Endometrial microvascular endothelial cells (primary cell): Measurements from ENCODE around the gene OCA2. TPM values are rescaled to one million over a fixed set of nuclear protein-coding genes. Genes with fewer than 3 reads are reported as not detected.
"Not testable (repeated sequence)": the region's sequence is repeated elsewhere in the genome, so short reads cannot be mapped to it uniquely, and the experiment has no call there.

Experiments
- in situ Hi-C: cut with HindIII; loops from 2 replicates; pipeline ENCODE4 v1.10.0; 2017; ENCODE audit warnings: low sequenced_read_pairs, low pct_unique_long_range_greater_than_20kb; ENCODE audit errors: inconsistent ontology term
- total RNA-seq: library from RNA; depleted of rRNA; stranded (reverse); fragments of >200 nt; gene quantifications from one replicate; pipeline ENCODE4 v1.2.3, GENCODE V29; 2015; ENCODE audit errors: inconsistent ontology term

The OCA2 gene
- total RNA-seq, 1 donor from 2014 or later, result not detected

DNA sequence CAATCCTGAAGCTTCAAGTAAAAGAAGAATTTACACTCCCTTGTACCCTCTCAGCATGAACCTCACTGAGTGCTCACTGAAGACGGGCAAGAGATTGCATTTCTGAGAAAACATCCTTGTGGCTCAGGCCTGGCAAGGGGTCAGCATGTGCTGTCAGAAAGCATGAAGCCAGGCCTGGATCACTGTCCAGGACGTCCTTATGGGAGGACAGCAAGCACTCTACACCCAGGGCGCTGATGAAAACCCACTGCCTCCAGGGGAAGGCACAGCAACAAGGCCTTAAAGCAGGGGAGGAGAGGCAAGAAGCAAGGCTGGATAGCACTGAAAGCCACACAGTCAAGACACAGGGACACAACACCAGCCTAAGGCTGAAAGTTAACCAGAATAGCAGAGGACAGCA is 315.4 kb downstream of the OCA2 start:
- in situ Hi-C loops, result no loop called here

DNA sequence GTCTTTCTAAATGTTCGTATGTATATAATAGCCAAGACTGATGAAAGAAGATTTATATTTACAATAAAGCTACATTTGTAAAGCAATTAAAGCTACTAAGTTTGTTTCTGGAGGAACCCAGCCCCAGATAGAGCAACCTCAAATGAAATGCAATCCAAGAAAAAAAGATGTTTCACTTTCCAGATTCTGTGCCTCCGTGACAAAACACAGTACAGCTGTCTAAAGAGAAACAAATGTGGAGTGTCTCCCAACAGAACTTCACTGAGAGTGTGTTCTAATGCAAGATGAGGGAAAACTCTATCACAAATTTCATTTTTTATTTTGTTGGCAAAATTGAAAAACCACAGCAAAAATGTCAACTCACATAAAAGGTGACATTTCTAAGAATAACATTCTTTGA is 317.0 kb downstream of the OCA2 start:
- in situ Hi-C loops, result no loop called here

DNA sequence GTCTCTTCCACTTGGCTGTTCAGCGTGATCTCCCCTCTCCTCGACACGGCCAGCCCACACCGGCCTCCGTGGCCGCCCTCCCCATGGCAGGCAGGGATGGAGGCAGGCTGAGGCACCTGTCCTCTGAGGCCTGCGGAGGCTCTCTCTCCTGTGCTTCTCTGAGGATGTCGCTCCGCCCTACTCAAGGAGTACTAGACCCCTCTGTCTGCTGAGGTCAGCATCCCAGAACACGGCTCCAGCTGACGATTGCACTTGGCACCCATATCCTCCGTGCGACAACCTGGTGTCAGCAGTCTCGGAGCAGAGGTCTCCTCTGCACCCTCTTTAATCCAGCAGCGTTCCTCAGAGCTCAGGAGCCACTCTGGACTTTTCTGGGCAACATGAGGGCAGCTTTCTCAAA is 322.6 kb downstream of the OCA2 start:
- in situ Hi-C loops, result no loop called here

DNA sequence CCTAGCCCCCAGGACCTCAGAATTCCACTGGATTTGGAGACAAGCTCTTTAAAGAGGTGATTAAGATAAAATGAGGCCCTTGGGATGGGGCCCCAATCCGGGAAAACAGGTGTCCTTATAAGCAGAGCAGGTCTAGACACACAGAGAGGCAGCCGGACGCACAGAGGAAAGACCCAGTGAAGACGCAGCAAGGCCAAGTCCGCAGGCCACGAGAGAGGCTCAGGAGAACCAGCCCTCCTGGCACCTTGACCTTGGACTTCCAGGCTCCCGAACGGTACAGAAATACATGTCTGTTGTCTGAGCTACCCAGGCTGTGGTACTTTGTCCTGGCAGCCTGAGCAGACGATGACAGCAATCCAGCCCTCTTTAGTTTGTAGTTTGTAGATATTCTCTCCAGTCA is 324.5 kb downstream of the OCA2 start:
- in situ Hi-C loops, result no loop called here

DNA sequence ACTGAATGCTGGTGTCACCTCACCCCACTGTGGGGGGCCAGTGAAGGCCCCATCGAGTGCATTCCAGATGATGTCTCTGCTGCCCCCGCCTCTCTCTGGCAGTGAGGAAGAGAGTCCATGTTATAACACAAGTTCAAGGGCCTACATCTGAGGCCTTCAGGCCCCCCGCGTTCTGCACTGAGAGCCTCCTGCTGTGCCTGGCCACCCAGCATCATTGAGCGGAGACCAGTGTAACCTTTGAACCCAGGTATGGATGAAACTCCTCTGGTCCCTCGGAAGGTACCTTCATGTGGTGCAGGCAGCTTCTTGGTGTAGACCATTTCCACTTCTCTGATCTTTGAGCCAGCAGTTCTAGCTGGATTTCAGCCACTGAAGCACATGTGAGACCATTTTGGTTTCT is 324.9 kb downstream of the OCA2 start:
- in situ Hi-C loops, result no loop called here

DNA sequence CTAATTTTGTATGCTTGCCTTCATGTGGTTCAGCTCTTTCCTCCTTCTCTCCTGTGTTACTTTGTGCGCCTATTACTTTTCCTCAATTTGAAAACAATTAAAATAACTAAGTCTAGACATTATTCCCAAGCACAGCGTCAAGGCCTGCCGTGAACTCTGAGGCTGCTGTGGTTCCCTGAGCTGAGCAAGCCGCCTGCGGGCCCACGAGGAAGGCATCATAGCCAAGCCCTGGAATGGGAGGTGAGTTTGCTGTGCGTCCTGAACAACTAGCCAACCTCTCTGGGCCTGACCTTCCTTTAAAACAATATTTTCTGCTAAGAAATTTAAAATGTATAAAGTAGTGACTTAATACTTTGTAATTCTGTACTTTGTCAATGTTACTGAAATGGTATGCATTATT is 327.2 kb downstream of the OCA2 start:
- in situ Hi-C loops, result no loop called here

DNA sequence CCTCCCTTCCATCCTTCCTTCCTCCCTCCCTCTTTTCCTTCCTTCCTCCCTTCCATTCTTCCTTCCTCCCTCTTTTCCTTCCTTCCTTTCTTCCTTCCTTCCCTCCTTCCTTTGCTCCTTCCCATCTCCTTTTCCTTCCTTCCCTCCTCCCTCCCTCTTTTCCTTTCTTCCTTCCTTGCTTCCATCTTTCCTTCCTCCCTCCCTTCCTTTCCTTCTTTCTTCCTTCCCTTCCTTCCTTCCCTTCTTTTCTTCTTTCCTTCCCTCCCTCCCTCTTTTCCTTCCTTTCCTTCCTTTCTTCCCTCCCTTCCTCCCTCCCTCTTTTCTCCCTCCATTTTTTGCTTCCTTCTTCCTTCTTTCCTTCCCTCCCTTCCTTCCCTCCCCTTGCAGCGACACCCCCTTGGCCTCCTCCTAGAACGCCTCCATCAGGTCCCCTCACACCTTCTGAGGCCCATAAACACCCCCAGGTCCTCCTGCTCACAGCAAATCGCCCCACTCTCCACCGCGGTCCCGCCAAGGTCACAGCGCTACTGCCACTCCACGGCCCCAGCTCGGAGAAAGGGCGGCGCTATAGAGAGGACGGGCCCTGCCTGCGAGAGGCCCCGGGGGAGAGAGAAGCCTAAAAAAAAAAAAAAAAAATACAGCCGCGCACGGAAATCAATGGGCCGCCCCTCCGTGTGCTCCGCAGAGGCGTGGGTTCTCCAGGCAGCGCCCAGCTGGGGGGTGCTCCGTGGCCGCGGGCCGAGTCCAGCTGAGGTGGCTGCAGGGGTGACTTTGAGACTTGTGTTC is 328.2 kb downstream of the OCA2 start:
- in situ Hi-C loops, result no loop called here

DNA sequence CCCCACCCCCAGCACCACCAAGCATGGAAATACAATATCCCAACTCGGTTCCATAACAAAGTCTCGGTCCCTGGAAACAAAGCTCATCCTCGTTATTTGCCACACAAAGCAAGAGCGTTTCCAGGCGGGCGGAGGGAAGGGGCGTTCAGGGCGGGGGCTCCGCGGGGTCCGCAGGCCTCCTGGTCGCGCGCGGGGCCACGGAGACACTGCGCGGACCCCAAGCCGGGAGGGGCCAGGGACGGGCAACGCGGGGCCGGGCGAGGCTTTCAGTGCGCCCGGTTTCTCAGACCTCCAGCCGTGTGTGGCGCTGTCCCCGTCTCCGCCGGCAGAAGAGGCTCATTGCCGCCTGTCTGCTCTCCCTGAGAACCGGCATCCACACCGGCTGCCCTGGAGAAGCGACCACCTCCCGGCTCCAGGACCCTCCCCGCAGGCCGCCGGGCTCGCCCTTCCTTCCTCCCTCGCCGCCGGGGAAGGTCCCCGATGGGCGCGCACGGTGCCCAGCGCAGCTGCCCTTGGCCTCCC is 329.0 kb downstream of the OCA2 start:
- in situ Hi-C loops, result no loop called here

DNA sequence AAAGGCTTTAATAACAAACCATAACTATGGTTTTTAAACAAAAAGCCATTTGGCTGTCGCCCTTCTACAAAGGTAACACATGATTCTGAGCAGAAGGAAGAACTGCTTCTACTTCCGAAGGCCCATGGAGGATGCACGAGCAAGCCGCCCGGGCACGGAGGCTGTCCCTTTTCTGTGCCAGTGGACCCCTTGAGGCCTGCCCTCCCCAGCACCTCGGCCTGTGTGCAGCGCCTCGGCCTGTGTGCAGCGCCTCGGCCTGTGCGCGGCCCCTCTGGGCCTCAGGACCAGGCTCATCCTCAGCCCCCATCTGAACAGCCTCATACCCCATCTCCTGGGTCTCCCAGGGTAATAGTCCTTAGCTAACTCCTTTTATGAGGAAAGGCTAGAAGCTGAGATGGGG is 329.5 kb downstream of the OCA2 start:
- in situ Hi-C loops, result no loop called here

DNA sequence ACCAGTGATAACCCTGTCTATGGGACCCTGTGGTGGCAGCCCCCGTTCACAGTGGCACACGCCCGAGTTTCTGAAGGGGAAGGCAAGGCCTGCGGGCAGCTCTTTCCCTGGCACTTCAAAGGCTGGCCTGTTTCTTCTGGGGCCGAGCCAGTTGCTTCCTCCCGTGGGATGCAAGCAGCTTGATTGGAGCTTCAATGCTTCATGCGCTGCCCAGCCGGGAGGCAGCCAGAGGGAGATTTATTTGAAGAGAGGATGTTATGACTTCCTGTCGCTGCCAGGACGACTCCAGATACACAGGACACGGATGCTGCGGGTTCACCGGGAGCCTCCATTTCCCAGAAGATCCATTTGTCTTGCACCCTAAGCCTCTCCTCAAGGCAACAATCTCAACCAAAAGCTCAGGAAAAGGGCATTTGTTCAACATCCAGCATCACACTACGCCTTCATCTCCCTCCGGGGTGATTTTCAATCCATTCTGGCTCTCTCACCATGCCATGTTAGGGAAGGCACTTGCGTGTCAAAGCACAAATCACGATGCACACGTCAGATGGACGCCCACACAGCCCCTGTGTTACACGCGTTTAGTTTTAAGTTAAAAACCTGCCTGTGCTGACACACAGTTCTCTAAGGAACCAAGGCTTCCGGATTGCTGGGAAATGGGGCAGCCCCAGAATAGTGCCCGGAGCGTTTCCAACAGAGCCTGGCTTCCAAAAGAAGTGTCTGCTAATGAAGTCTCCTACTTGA is 330.2 kb downstream of the OCA2 start:
- in situ Hi-C loops, result no loop called here

DNA sequence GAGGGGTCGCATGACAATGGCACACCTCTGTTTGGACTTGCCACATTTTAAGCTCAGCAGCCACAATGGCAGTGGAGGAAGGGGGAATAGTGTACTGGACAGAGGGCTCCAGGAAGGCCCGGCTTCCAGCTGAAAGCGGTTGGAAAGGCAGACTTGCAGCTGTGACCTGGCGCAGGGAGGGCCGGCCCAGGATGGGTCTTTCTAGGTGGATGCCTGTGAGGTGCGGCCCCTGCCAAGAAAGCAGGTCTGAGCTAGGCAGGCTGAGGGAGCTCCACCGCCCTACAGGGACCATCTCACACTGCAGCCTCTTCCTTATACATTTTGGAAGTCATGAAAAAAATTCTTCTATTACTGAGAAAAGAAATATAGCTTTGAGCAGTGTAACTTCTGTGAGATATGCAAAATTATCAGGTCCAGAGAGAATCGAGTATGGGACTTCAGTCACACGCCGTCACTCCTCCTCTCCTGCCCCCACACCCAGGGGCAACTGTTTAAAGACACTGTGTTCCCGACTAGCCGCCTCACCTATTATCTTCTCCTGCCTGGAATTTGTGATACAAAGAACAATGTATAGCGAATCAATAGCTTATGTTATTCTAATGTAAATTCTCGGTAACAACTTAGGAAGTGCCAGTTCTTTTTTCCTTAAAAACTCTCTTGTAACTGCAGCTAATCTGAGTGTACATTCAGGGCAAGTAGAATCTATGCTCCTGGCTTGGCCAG is 331.0 kb downstream of the OCA2 start:
- in situ Hi-C loops, result no loop called here

DNA sequence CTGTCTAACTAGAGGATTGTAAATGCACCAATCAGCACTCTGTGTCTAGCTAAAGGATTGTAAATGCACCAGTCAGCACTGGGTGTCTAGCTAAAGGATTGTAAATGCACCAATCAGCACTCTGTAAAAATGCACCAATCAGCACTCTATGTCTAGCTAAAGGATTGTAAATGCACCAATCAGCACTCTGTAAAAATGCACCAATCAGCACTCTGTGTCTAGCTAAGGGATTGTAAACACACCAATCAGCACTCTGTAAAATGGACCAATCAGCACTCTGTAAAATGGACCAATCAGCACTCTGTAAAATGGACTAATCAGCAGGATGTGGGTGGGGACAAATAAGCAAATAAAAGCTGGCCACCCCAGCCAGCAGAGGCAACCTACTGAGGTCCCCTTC is 331.7 kb downstream of the OCA2 start:
- in situ Hi-C loops, result not testable (repeated sequence)

DNA sequence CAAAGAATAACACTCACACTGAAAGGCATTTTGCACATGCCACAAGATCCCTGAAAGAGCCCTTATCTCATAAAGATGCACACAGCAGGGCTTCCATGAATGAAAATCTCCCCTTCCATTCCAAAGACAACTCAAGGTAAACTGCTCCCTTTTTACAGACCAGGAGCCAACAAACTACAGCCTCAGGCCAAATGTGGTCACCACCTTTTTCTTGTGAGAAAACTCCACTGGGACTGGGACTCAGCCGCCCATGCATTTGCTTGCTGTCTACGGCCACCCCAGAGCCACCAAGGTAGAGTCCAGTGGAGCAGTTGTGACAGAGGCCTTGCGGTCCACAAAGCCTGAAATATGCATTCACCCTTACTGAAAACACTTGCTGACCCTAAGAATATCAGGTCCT is 334.8 kb downstream of the OCA2 start:
- in situ Hi-C loops, result no loop called here

DNA sequence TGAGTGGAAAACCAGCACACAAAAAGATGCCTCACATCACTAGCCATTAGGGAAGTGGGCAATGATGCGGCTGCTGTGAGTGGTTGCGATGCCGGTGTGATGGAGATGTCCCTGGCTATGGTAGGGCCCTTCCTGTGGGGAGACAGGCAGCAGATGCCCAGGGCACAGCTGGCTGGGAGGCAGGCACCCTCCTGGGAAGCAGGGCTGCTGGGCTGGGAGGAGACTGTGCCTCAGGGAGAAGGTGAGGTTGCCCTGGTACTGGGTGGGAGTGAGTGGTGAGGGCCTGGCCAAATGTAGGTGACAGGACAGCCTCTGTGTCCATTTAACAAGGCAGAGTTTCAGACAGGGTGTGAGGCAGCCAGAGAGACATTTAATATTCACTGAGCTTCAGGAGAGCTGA is 335.6 kb downstream of the OCA2 start:
- in situ Hi-C loops, result no loop called here

DNA sequence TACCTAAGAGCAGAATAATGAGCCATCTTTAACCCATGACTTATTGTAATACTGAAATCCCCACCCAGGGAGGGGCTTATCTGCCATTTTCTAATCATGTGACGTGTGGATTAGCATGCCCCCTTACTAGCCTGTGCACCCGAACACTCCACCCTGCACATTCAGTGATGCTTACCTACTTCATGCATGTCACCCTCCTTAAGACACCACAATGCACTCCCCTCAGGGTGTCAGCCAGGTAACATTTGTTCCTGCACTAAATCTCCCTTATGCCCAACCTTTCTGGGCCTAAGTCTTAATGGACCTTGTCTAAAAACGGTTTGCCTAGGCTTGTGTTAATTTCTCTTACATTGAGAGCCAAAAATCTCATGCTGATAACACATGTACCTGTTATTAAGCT is 336.6 kb downstream of the OCA2 start:
- in situ Hi-C loops, result no loop called here

DNA sequence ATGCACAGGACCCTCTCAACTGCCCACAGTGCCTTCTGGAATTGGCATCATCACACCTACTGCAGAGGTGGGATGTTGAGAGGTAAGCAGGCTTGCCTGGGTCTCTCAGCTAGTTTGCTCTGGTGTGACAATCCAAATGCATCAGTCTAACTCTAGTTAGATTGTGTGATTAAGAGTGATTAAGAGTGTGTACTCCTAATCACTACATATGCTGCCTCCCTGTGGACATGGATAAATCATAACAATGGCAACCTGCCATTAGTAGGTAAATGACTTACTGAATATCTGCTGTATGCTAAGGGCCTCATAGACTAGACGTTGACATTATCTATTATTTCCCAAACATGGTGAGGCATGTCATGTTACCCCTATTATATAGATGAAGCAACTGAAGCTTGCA is 342.1 kb downstream of the OCA2 start:
- in situ Hi-C loops, result no loop called here

DNA sequence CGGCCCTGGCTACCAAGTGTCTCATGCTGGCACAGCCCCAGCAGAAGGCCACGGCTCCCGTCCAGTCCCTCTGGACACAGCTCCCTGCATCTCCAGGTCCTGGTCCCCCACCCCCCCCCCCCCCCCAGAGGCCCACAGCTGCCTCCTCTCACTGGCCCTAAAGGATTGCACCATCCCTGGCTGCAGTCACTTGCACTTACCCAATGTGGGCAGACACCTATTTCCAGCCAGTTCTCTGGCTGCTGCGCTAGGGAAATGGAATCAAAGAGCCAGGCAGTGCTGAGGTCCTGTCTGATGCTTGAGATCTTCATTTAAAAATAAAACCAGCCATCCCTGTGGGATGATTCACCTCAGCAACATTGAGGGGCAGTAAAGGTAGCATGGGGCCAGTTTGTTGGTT is 346.4 kb downstream of the OCA2 start:
- in situ Hi-C loops, result no loop called here

DNA sequence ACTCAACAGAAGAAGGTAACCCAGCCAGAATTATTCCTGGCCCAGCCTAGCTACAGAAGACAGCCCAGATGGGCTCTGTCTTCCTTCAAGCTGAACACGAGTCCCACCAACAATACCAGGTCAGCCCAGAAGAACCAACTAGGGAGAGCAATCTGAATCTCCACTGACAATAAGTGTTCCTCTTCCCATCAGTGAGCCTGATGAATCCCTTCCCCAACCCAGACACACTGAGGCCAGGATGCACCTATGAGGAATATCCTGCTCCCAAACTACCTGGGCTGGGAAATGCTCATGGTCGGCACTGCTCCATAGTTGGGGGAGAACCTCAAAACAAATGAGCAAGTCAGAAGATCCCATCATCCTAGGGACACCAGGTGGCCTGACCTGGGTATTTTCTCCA is 351.1 kb downstream of the OCA2 start:
- in situ Hi-C loops, result no loop called here

DNA sequence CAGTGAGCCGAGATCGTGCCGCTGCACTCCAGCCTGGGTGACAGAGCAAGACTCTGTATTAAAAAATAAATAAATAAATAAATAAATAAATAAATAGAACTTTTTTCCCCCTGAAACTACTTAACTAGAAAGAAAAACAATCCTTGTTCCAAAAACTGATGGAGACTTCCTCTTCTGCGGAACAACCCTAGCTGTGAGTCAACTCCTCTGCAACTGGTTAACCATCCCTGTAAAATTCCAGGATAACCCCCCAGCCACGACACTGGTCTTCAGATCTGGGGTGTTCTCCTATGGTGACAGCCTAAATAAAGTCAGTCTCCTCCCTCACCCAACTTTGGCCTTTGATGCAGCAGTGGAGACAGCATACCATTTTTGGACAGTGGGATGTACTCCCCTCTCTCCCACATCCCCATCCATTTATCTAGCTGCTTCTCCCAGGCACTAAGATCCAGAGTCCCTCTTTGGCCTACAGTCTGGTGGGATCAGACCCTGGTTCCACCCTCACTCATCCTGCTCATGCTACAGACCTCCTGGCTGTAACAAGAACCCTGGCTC is 352.6 kb downstream of the OCA2 start:
- in situ Hi-C loops, result no loop called here
